Measurements from ENCODE around the gene ITGB2. TPM values are rescaled to one million over a fixed set of nuclear protein-coding genes. Genes with fewer than 3 reads are reported as not detected.

The ITGB2 gene
- total RNA-seq, 1 experiment from 2014 or later = 1.5 TPM

- no peak for ATAC-seq
- H3K4me1 ChIP-seq (ENCODE audit: control insufficient read depth in 1 of 2, insufficient read depth in 2 of 2, low read length in 2 of 2) = peaks cover 3 to 8% of the 10 kb centered on the region in 2 experiments; a peak in 3 of 4 replicates
- no peak overlapping the region for H3K27ac ChIP-seq (ENCODE audit: low read depth, low read length)
- ChIA-PET POLR2A (no interaction called here), CTCF (no interaction called here), RAD21 (ENCODE audit: low non-redundant PET in 1 of 2, low total read pairs in 2 of 2, uncharacterized antibody in 2 of 2, unreplicated experiment in 2 of 2) (no interaction called here)
- no TSS peak for BruUV-seq (replicated peaks)
- H3K9me2 ChIP-seq (ENCODE audit: insufficient read depth) = no peaks in the 10 kb centered on the region
- no peak for DNase-seq (ENCODE audit: low read depth, low spot score)
- no peak overlapping the region for H3K4me3 ChIP-seq (replicated peaks in 1 of 2; ENCODE audit: low read depth in 1 of 2, low read length in 2 of 2)
- H3K9me3 ChIP-seq (ENCODE audit: control insufficient read depth in 1 of 2, insufficient read depth in 1 of 2, low read depth in 1 of 2, low read length in 2 of 2) = no peaks in the 10 kb centered on the region
- no peaks in the 10 kb centered on the region for H4K20me1 ChIP-seq (ENCODE audit: insufficient read depth)
- no peaks in the 10 kb centered on the region for H3K27me3 ChIP-seq (ENCODE audit: insufficient read depth, low read length)
- no peak overlapping the region for H3K9ac ChIP-seq (ENCODE audit: low read length)
- peaks cover 21 to 40% of the 10 kb centered on the region in 2 experiments; a peak in 3 of 4 replicates for H3K36me3 ChIP-seq (ENCODE audit: control insufficient read depth in 1 of 2, insufficient read depth in 2 of 2, low read length in 2 of 2)
- H2AFZ ChIP-seq (ENCODE audit: low read depth, low read length, poor library complexity, severe bottlenecking) = no peak overlapping the region
- TF ChIP-seq JUND (IDR thresholded peaks at IDR 0.05) (no peak), ZNF274 (IDR thresholded peaks at IDR 0.05; ENCODE audit: low read depth, low read length) (no peak), EZH2phosphoT487 (IDR thresholded peaks at IDR 0.05; ENCODE audit: borderline replicate concordance) (no peak), EZH2 (IDR thresholded peaks at IDR 0.05) (no peak), POLR2AphosphoS5 (IDR thresholded peaks at IDR 0.05; ENCODE audit: low read depth, low read length) (no peak), TCF7L2 (IDR thresholded peaks at IDR 0.05; ENCODE audit: borderline replicate concordance, extremely low read depth, insufficient read depth, insufficient read length) (no peak), SP1 (IDR thresholded peaks at IDR 0.05; ENCODE audit: low read depth) (no peak), CEBPB (IDR thresholded peaks at IDR 0.05; ENCODE audit: low read depth) (no peak), RAD21 (IDR thresholded peaks at IDR 0.05; ENCODE audit: low read depth) (no peak), EGR1 (IDR thresholded peaks at IDR 0.05; ENCODE audit: low read depth) (no peak), FOSL1 (IDR thresholded peaks at IDR 0.05; ENCODE audit: low read depth) (no peak)
- TF ChIP-seq, protein P1, sequence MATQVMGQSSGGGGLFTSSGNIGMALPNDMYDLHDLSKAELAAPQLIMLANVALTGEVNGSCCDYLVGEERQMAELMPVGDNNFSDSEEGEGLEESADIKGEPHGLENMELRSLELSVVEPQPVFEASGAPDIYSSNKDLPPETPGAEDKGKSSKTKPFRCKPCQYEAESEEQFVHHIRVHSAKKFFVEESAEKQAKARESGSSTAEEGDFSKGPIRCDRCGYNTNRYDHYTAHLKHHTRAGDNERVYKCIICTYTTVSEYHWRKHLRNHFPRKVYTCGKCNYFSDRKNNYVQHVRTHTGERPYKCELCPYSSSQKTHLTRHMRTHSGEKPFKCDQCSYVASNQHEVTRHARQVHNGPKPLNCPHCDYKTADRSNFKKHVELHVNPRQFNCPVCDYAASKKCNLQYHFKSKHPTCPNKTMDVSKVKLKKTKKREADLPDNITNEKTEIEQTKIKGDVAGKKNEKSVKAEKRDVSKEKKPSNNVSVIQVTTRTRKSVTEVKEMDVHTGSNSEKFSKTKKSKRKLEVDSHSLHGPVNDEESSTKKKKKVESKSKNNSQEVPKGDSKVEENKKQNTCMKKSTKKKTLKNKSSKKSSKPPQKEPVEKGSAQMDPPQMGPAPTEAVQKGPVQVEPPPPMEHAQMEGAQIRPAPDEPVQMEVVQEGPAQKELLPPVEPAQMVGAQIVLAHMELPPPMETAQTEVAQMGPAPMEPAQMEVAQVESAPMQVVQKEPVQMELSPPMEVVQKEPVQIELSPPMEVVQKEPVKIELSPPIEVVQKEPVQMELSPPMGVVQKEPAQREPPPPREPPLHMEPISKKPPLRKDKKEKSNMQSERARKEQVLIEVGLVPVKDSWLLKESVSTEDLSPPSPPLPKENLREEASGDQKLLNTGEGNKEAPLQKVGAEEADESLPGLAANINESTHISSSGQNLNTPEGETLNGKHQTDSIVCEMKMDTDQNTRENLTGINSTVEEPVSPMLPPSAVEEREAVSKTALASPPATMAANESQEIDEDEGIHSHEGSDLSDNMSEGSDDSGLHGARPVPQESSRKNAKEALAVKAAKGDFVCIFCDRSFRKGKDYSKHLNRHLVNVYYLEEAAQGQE (IDR thresholded peaks at IDR 0.05; ENCODE audit: low read depth) = no peak
- peaks cover 15% of the 10 kb centered on the region; the same call in 1 of the 2 replicates for H3K79me2 ChIP-seq (ENCODE audit: insufficient read depth, low read length)
- intact Hi-C loops (cut with micrococcal nuclease) = no loop called here
- no peak overlapping the region for H3K4me2 ChIP-seq (ENCODE audit: low read length)
These were observed 69.6 kb downstream of the ITGB2 start for GRCh38 chr21:44850905-44851657.
